Lung (tissue), 12 donors: Measurements from ENCODE around the gene NR1I2. TPM values are rescaled to one million over a fixed set of nuclear protein-coding genes. Genes with fewer than 3 reads are reported as not detected.

Experiments used
- ATAC-seq: fragments of 200-7000 bp; cut with Tn5 transposase; one replicate; pipeline ENCODE4 v1.9.1; 2020; ENCODE audit warnings: moderate number of reproducible peaks; ENCODE audit not compliant: insufficient read depth, low FRiP score
- DNase-seq, 3 donors: peaks; one replicate each; pipeline ENCODE4 v3.0.0-alpha.2; 2013 to 2017
- H3K27ac ChIP-seq, 2 donors: one replicate each; pipeline ENCODE4 v1.5.1; 2013; ENCODE audit warnings: mild to moderate bottlenecking in 2 of 2, moderate library complexity in 2 of 2, control low read depth in 1 of 2, inconsistent platforms in 1 of 2, low read depth in 1 of 2, low read length in 1 of 2
- H3K27me3 ChIP-seq, 3 donors: one replicate each; pipeline ENCODE4 v1.5.1; 2013; ENCODE audit warnings: low read length in 2 of 3; ENCODE audit not compliant: control insufficient read depth in 3 of 3, insufficient read depth in 3 of 3
- H3K36me3 ChIP-seq, 4 donors: one replicate each; pipeline ENCODE4 v1.5.1; 2013; ENCODE audit warnings: low read length in 4 of 4, mild to moderate bottlenecking in 1 of 4, moderate library complexity in 1 of 4; ENCODE audit not compliant: control insufficient read depth in 4 of 4, insufficient read depth in 4 of 4
- H3K4me1 ChIP-seq, 5 donors: one replicate each; pipeline ENCODE4 v1.5.1; 2013; ENCODE audit warnings: low read length in 5 of 5, mild to moderate bottlenecking in 2 of 5, moderate library complexity in 1 of 5; ENCODE audit not compliant: control insufficient read depth in 5 of 5, insufficient read depth in 5 of 5
- H3K4me3 ChIP-seq: one replicate; pipeline ENCODE4 v1.5.1; 2013; ENCODE audit warnings: mild to moderate bottlenecking, control low read depth, moderate library complexity
- H3K9ac ChIP-seq, 2 donors: one replicate each; pipeline ENCODE4 v1.5.1; 2013; ENCODE audit warnings: low read length in 2 of 2, control low read depth in 1 of 2; ENCODE audit not compliant: insufficient read depth in 1 of 2
- H3K9me3 ChIP-seq, 4 donors: one replicate each; pipeline ENCODE4 v1.5.1; 2013; ENCODE audit warnings: low read length in 3 of 4, mild to moderate bottlenecking in 1 of 4, moderate library complexity in 1 of 4; ENCODE audit not compliant: control insufficient read depth in 4 of 4, insufficient read depth in 3 of 4
- WGBS, 2 donors: extraction: QIAGEN DNeasy Blood & Tissue Kit; methylation state at CpG; one replicate each; pipeline ENCODE4 v1.1.7; 2013; 5-methylcytosine and 5-hydroxymethylcytosine counted together
- polyA plus RNA-seq, 2 donors: library from polyadenylated mRNA; stranded (reverse); fragments of 200-250 nt; gene quantifications; one replicate each; pipeline ENCODE4 v1.2.1, GENCODE V29; 2013
- total RNA-seq, 2 donors: library from RNA; depleted of rRNA in 1 of 2; stranded (reverse); fragments of >200 nt in 1 of 2; gene quantifications; one replicate each; pipeline ENCODE4 v1.2.1, GENCODE V29; 2014 to 2021
- TF ChIP-seq, protein P1 (sequence below): IDR thresholded peaks from 2 replicates; pipeline ENCODE4 v1.5.1; 2012; ENCODE audit warnings: mild to moderate bottlenecking; ENCODE audit errors: control extremely low read depth, extremely low read depth
- donor health status: control.
- donor health status: control.
- donor health status: Bipolar disorder and iron deficiency.
- donor health status: healthy.
- donor health status: DM: yes; HTN: yes; CAD: no.

NR1I2 gene
- total and polyA plus RNA-seq, 4 donors: 0.08 to 0.55 (median 0.22) TPM

- DNase-seq: no peak
- H3K36me3 ChIP-seq: no peaks in the 10 kb centered on the region
- peaks cover 0 to 2% (median 0%) of the 10 kb centered on the region in 4 donors for H3K9me3 ChIP-seq
- no peak overlapping the region for H3K9ac ChIP-seq
- TF ChIP-seq, protein P1, sequence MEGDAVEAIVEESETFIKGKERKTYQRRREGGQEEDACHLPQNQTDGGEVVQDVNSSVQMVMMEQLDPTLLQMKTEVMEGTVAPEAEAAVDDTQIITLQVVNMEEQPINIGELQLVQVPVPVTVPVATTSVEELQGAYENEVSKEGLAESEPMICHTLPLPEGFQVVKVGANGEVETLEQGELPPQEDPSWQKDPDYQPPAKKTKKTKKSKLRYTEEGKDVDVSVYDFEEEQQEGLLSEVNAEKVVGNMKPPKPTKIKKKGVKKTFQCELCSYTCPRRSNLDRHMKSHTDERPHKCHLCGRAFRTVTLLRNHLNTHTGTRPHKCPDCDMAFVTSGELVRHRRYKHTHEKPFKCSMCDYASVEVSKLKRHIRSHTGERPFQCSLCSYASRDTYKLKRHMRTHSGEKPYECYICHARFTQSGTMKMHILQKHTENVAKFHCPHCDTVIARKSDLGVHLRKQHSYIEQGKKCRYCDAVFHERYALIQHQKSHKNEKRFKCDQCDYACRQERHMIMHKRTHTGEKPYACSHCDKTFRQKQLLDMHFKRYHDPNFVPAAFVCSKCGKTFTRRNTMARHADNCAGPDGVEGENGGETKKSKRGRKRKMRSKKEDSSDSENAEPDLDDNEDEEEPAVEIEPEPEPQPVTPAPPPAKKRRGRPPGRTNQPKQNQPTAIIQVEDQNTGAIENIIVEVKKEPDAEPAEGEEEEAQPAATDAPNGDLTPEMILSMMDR: no peak
- no peaks in the 10 kb centered on the region for H3K27me3 ChIP-seq
- ATAC-seq: no peak
- no peak overlapping the region for H3K27ac ChIP-seq
- no peaks in the 10 kb centered on the region for H3K4me1 ChIP-seq
- 96 to 98% methylated on average over 6 of the region's 6 CpGs for WGBS, 2 donors
- H3K4me3 ChIP-seq: no peak overlapping the region
These were observed 13.8 kb upstream of the NR1I2 start for GRCh38 chr3:119767936-119768601.

- no peaks in the 10 kb centered on the region for H3K36me3 ChIP-seq
- no peaks in the 10 kb centered on the region for H3K4me1 ChIP-seq
- WGBS, 2 donors: 84 to 87% methylated on average over 9 of the region's 9 CpGs
- TF ChIP-seq, protein P1: no peak
- H3K4me3 ChIP-seq: no peak overlapping the region
- no peak for ATAC-seq
- H3K27me3 ChIP-seq: no peaks in the 10 kb centered on the region
- no peak overlapping the region for H3K9ac ChIP-seq
- DNase-seq: no peak
- no peak overlapping the region for H3K27ac ChIP-seq
- peaks cover 0 to 2% (median 0%) of the 10 kb centered on the region in 4 donors for H3K9me3 ChIP-seq
These were observed 13.1 kb upstream of the NR1I2 start for GRCh38 chr3:119768668-119769393.

GRCh38 chr3:119769394-119770149 lies 12.3 kb upstream of the NR1I2 start:
- H3K27ac ChIP-seq: no peak overlapping the region
- H3K4me1 ChIP-seq: peaks cover 0 to 2% (median 0%) of the 10 kb centered on the region in 5 donors
- no peak overlapping the region for H3K9ac ChIP-seq
- H3K4me3 ChIP-seq: no peak overlapping the region
- DNase-seq (no peak), ATAC-seq (no peak)
- H3K27me3 ChIP-seq: no peaks in the 10 kb centered on the region
- H3K36me3 ChIP-seq: no peaks in the 10 kb centered on the region
- H3K9me3 ChIP-seq: peaks cover 0 to 2% (median 0%) of the 10 kb centered on the region in 4 donors
- TF ChIP-seq, protein P1: no peak
- 48 to 61% methylated on average over 8 of the region's 8 CpGs for WGBS, 2 donors
